ENCODE results near the gene KIAA0753. TPM values are rescaled to one million over a fixed set of nuclear protein-coding genes. Genes with fewer than 3 reads are reported as not detected.

KIAA0753 gene
- total and polyA plus RNA-seq, 10 of the 15 experiments (the other 5 are each of a cell fraction or from before 2014, with no cell fraction given) = 2.2 to 15.2 (median 7.7) TPM

- TF ChIP-seq, protein P1, sequence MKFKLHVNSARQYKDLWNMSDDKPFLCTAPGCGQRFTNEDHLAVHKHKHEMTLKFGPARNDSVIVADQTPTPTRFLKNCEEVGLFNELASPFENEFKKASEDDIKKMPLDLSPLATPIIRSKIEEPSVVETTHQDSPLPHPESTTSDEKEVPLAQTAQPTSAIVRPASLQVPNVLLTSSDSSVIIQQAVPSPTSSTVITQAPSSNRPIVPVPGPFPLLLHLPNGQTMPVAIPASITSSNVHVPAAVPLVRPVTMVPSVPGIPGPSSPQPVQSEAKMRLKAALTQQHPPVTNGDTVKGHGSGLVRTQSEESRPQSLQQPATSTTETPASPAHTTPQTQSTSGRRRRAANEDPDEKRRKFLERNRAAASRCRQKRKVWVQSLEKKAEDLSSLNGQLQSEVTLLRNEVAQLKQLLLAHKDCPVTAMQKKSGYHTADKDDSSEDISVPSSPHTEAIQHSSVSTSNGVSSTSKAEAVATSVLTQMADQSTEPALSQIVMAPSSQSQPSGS (IDR thresholded peaks at IDR 0.05; ENCODE audit: low read length) = no peak; the same call in 1 of the 2 replicates
- TF ChIP-seq RBBP5 (conservative IDR thresholded peaks at IDR 0.05) = no peak
- TF ChIP-seq CTCF (IDR thresholded peaks at IDR 0.05 in 2 of 3, conservative IDR thresholded peaks at IDR 0.05 in 1 of 3; ENCODE audit: control insufficient read depth in 2 of 3, extremely low read depth in 1 of 3, insufficient read depth in 1 of 3, low read depth in 3 of 3, low read length in 3 of 3) = no peak
- TF ChIP-seq NR2C1 (IDR thresholded peaks at IDR 0.05) = no peak
- TF ChIP-seq SMAD5 (IDR thresholded peaks at IDR 0.05; ENCODE audit: low read depth) = no peak
- TF ChIP-seq, protein P2, sequence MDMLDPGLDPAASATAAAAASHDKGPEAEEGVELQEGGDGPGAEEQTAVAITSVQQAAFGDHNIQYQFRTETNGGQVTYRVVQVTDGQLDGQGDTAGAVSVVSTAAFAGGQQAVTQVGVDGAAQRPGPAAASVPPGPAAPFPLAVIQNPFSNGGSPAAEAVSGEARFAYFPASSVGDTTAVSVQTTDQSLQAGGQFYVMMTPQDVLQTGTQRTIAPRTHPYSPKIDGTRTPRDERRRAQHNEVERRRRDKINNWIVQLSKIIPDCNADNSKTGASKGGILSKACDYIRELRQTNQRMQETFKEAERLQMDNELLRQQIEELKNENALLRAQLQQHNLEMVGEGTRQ (IDR thresholded peaks at IDR 0.05; ENCODE audit: borderline replicate concordance, low read depth, low read length) = no peak
- no peak for TF ChIP-seq MAX (IDR thresholded peaks at IDR 0.05; ENCODE audit: low read depth, low read length)
- TF ChIP-seq RB1 (IDR thresholded peaks at IDR 0.05; ENCODE audit: borderline replicate concordance) = no peak
- TF ChIP-seq CUX1 (IDR thresholded peaks at IDR 0.05; ENCODE audit: insufficient replicate concordance, low read depth, low read length) = no peak
- no peak for TF ChIP-seq RFX5 (IDR thresholded peaks at IDR 0.05; ENCODE audit: low read depth, low read length)
- TF ChIP-seq STAT1 (conservative IDR thresholded peaks at IDR 0.05) = no peak
- TF ChIP-seq CREM (IDR thresholded peaks at IDR 0.05; ENCODE audit: low read depth) = no peak
- no peak for TF ChIP-seq FOXM1 (IDR thresholded peaks at IDR 0.05; ENCODE audit: low read depth, low read length)
- TF ChIP-seq ASH2L (IDR thresholded peaks at IDR 0.05; ENCODE audit: borderline replicate concordance, low read depth) = no peak
- TF ChIP-seq ZBTB33 (IDR thresholded peaks at IDR 0.05) = no peak
- 0 out of 3 replicates have a peak, but pooled peaks have one; percentile 23 for TF ChIP-seq POU2F2 (IDR thresholded peaks at IDR 0.05; ENCODE audit: borderline replicate concordance, low read depth, low read length)
- no peak for TF ChIP-seq ZNF24 (IDR thresholded peaks at IDR 0.05)
Measured at GRCh38 chr17:6660805-6661463, 20.4 kb upstream of the KIAA0753 start (continued).
